Lung (tissue), 12 donors: Measurements from ENCODE around the gene AGO3. TPM values are rescaled to one million over a fixed set of nuclear protein-coding genes. Genes with fewer than 3 reads are reported as not detected.

ENCODE experiments used
- ATAC-seq: fragments of 200-7000 bp; cut with Tn5 transposase; one replicate; pipeline ENCODE4 v1.9.1; 2020; ENCODE audit warnings: moderate number of reproducible peaks; ENCODE audit not compliant: insufficient read depth, low FRiP score
- DNase-seq, 3 donors: peaks; one replicate each; pipeline ENCODE4 v3.0.0-alpha.2; 2013 to 2017
- H3K27ac ChIP-seq, 2 donors: one replicate each; pipeline ENCODE4 v1.5.1; 2013; ENCODE audit warnings: mild to moderate bottlenecking in 2 of 2, moderate library complexity in 2 of 2, control low read depth in 1 of 2, inconsistent platforms in 1 of 2, low read depth in 1 of 2, low read length in 1 of 2
- H3K27me3 ChIP-seq, 3 donors: one replicate each; pipeline ENCODE4 v1.5.1; 2013; ENCODE audit warnings: low read length in 2 of 3; ENCODE audit not compliant: control insufficient read depth in 3 of 3, insufficient read depth in 3 of 3
- H3K36me3 ChIP-seq, 4 donors: one replicate each; pipeline ENCODE4 v1.5.1; 2013; ENCODE audit warnings: low read length in 4 of 4, mild to moderate bottlenecking in 1 of 4, moderate library complexity in 1 of 4; ENCODE audit not compliant: control insufficient read depth in 4 of 4, insufficient read depth in 4 of 4
- H3K4me1 ChIP-seq, 5 donors: one replicate each; pipeline ENCODE4 v1.5.1; 2013; ENCODE audit warnings: low read length in 5 of 5, mild to moderate bottlenecking in 2 of 5, moderate library complexity in 1 of 5; ENCODE audit not compliant: control insufficient read depth in 5 of 5, insufficient read depth in 5 of 5
- H3K4me3 ChIP-seq: one replicate; pipeline ENCODE4 v1.5.1; 2013; ENCODE audit warnings: mild to moderate bottlenecking, control low read depth, moderate library complexity
- H3K9ac ChIP-seq, 2 donors: one replicate each; pipeline ENCODE4 v1.5.1; 2013; ENCODE audit warnings: low read length in 2 of 2, control low read depth in 1 of 2; ENCODE audit not compliant: insufficient read depth in 1 of 2
- H3K9me3 ChIP-seq, 4 donors: one replicate each; pipeline ENCODE4 v1.5.1; 2013; ENCODE audit warnings: low read length in 3 of 4, mild to moderate bottlenecking in 1 of 4, moderate library complexity in 1 of 4; ENCODE audit not compliant: control insufficient read depth in 4 of 4, insufficient read depth in 3 of 4
- WGBS, 2 donors: extraction: QIAGEN DNeasy Blood & Tissue Kit; methylation state at CpG; one replicate each; pipeline ENCODE4 v1.1.7; 2013; 5-methylcytosine and 5-hydroxymethylcytosine counted together
- polyA plus RNA-seq, 2 donors: library from polyadenylated mRNA; stranded (reverse); fragments of 200-250 nt; gene quantifications; one replicate each; pipeline ENCODE4 v1.2.1, GENCODE V29; 2013
- total RNA-seq, 2 donors: library from RNA; depleted of rRNA in 1 of 2; stranded (reverse); fragments of >200 nt in 1 of 2; gene quantifications; one replicate each; pipeline ENCODE4 v1.2.1, GENCODE V29; 2014 to 2021
- TF ChIP-seq, protein P1 (sequence below): IDR thresholded peaks from 2 replicates; pipeline ENCODE4 v1.5.1; 2012; ENCODE audit warnings: mild to moderate bottlenecking; ENCODE audit errors: control extremely low read depth, extremely low read depth
- donor health status: control.
- donor health status: control.
- donor health status: Bipolar disorder and iron deficiency.
- donor health status: healthy.
- donor health status: DM: yes; HTN: yes; CAD: no.

The AGO3 gene
- total and polyA plus RNA-seq, 4 donors = 4.4 to 60.4 (median 19.6) TPM

DNA sequence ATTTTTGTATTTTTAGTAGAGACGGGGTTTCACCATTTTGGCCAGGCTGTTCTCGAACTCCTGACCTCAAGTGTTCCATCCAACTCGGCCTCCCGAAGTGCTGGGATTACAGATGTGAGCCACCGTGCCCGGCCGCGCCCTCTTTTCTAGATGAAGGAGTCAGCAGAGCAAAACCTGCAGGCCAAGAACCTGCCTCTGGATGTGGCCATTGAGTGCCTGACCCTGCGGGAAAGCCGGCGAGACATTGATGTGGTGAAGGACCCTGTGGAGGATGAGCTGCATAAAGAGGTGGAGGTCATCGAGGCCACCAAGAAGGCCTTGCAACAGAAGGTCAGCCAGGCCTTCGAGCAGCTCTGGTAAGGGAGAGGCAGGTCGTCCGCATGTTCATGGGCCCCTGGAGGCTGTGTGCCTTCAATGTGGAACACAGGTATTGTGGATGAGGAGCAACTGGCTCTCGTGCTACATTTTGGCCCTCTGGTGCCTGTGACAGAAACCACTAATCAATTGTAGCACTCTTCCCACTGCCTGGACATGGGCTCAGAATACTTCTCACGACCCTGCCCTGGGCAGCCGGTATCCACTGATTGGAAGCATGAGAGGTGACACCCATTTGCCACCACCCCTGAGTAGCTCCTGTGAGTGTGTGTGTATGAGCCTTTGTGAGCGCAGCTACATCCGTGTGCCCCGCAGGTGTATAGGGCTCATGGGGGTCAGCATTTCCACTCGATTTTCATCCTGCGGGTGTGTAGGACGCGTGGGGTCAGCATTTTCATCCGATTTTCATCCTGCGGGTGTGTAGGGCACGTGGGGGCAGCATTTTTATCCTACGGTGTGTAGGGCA lies 155.0 kb downstream of the AGO3 start:
- TF ChIP-seq, protein P1, sequence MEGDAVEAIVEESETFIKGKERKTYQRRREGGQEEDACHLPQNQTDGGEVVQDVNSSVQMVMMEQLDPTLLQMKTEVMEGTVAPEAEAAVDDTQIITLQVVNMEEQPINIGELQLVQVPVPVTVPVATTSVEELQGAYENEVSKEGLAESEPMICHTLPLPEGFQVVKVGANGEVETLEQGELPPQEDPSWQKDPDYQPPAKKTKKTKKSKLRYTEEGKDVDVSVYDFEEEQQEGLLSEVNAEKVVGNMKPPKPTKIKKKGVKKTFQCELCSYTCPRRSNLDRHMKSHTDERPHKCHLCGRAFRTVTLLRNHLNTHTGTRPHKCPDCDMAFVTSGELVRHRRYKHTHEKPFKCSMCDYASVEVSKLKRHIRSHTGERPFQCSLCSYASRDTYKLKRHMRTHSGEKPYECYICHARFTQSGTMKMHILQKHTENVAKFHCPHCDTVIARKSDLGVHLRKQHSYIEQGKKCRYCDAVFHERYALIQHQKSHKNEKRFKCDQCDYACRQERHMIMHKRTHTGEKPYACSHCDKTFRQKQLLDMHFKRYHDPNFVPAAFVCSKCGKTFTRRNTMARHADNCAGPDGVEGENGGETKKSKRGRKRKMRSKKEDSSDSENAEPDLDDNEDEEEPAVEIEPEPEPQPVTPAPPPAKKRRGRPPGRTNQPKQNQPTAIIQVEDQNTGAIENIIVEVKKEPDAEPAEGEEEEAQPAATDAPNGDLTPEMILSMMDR = no peak
- 92 to 95% methylated on average over 29 of the region's 29 CpGs for WGBS, 2 donors
- Histone ChIP-seq H3K4me3 (no peak overlapping the region), H3K4me1 (peaks cover 0 to 19% (median 4%) of the 10 kb centered on the region in 5 donors), H3K9me3 (no peaks in the 10 kb centered on the region), H3K9ac (no peak overlapping the region), H3K36me3 (peaks cover 0 to 3% (median under 1%) of the 10 kb centered on the region in 4 donors), H3K27me3 (no peaks in the 10 kb centered on the region), H3K27ac (no peak overlapping the region)
- DNase-seq (no peak), ATAC-seq (no peak)

DNA sequence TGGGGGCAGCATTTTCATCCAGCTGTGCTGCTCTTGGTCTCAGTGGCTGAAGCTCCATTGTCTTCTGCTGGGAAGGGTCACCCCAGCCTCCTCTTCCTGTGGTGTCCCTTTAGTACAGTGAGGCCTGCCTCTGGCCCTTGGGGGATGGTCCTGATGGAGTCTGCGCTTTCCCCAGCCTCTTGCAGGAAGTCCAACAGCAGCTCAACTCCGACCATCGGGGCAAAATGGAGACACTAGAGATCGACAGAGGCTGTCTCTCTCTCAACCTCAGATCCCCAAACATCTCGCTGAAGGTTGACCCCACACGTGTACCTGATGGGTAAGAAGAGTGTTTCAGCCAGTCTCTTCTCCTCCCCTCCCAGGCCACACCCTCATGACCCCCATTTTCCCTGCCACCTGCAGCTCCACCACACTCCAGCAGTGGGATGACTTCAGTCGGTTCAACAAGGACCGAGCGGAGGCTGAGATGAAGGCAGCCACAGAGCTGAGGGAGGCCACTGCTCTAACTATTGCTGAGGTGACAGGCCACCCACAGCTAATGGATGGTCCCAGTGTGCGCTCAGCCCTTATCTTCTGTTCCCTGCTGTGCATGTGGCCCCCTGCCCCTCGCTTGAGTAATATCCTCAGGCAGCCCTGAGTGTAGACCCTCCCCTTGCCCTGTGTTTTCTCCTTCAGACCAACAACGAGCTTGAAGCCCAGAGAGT lies 155.8 kb downstream of the AGO3 start:
- 85 to 88% methylated on average over 12 of the region's 12 CpGs for WGBS, 2 donors
- H3K27me3 ChIP-seq = no peaks in the 10 kb centered on the region
- peaks cover 0 to 19% (median 4%) of the 10 kb centered on the region in 5 donors for H3K4me1 ChIP-seq
- TF ChIP-seq, protein P1 = no peak
- DNase-seq = no peak
- H3K9me3 ChIP-seq = no peaks in the 10 kb centered on the region
- no peak for ATAC-seq
- no peak overlapping the region for H3K4me3 ChIP-seq
- H3K9ac ChIP-seq = no peak overlapping the region
- H3K36me3 ChIP-seq = peaks cover 0 to 7% (median 4%) of the 10 kb centered on the region in 4 donors
- no peak overlapping the region for H3K27ac ChIP-seq

DNA sequence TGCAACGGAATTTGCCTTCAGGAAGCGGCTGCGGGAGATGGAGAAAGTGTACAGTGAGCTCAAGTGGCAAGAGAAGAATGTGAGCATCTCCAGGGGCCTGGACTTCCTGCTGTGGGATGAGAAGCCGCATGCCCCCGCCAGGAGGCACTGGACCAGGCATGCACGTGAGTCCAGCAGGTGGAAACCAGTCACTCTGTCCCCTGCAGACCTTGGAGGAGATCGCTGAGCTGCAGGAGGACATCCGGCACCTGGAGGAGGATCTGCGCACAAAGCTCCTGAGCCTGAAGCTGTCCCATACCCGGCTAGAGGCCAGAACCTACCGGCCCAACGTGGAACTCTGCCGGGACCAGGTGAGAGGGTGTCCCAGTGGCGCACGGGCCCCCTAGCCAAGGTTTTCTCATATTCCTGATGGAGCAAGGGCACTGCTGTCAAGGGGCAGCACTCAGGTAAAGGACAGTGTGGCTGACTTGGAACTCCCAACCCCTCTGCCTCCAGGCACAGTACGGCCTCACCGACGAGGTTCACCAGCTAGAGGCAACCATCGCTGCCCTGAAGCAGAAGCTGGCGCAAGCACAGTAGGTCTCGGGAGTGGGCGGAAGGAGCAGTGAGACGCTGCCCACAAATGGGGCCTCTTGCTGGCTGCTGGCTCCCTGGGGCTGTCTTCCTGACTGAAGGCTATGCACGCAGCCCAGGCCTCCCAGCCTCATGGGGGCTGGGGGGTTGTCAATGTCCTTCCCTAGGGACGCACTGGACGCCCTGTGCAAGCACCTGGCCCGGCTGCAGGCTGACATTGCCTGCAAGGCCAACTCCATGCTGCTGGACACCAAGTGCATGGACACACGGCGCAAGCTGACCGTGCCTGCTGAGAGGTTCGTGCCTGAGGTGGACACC lies 156.6 kb downstream of the AGO3 start:
- Histone ChIP-seq H3K27ac (no peak overlapping the region), H3K9ac (no peak overlapping the region), H3K4me1 (peaks cover 0 to 19% (median 4%) of the 10 kb centered on the region in 5 donors), H3K27me3 (no peaks in the 10 kb centered on the region), H3K4me3 (no peak overlapping the region), H3K9me3 (no peaks in the 10 kb centered on the region), H3K36me3 (peaks cover 0 to 14% (median 12%) of the 10 kb centered on the region in 4 donors)
- 91 to 92% methylated on average over 31 of the region's 31 CpGs for WGBS, 2 donors
- DNase-seq = no peak
- TF ChIP-seq, protein P1 = no peak
- ATAC-seq = no peak
